GM19240 (cell line): ENCODE measurements around the gene MPIG6B.
"Not testable (repeated sequence)": the region's sequence is repeated elsewhere in the genome, so short reads cannot be mapped to it uniquely, and the experiment has no call there.

Source experiments
- DNase-seq: peaks from one replicate; pipeline ENCODE4 v3.0.0; 2011; ENCODE audit warnings: low spot score; ENCODE audit not compliant: insufficient read length

MPIG6B gene

GRCh38 chr6:31700740-31701401 is 22.3 kb upstream of the MPIG6B start:
- no peak for DNase-seq

GRCh38 chr6:31701666-31702404 is 21.3 kb upstream of the MPIG6B start:
- DNase-seq, result no peak

GRCh38 chr6:31702405-31702818 is 20.8 kb upstream of the MPIG6B start:
- no peak for DNase-seq

GRCh38 chr6:31702819-31703716 is 20.1 kb upstream of the MPIG6B start, which contains the start of gene ABHD16A:
Gene ABHD16A, minus strand, starts transcription at chr6:31703324. Its CDS starts 43 bp downstream, at chr6:31703281.
- DNase-seq, result peak; percentile 99

GRCh38 chr6:31705931-31706330 is 17.2 kb upstream of the MPIG6B start:
- no peak for DNase-seq

- DNase-seq, result no peak
Observed at GRCh38 chr6:31706599-31706998, 16.6 kb upstream of the MPIG6B start, which contains the start of gene LY6G6F. Gene LY6G6F, plus strand, starts transcription at chr6:31706866. Its CDS starts 41 bp downstream, at chr6:31706907.

GRCh38 chr6:31707701-31708100 is 15.5 kb upstream of the MPIG6B start:
- DNase-seq, result no peak

- DNase-seq, result no peak
Observed at GRCh38 chr6:31708224-31708623, 14.9 kb upstream of the MPIG6B start.

- not testable (repeated sequence) for DNase-seq
Observed at GRCh38 chr6:31709157-31709556, 14.0 kb upstream of the MPIG6B start.

- no peak for DNase-seq
Observed at GRCh38 chr6:31710523-31711219, 12.5 kb upstream of the MPIG6B start.

- DNase-seq, result no peak
Observed at GRCh38 chr6:31711233-31711632, 11.9 kb upstream of the MPIG6B start.

GRCh38 chr6:31712296-31712695 is 10.9 kb upstream of the MPIG6B start:
- DNase-seq, result no peak

GRCh38 chr6:31713465-31713864 is 9.7 kb upstream of the MPIG6B start:
- DNase-seq, result no peak

GRCh38 chr6:31713991-31714684 is 9.0 kb upstream of the MPIG6B start:
- DNase-seq, result no peak

- no peak for DNase-seq
Observed at GRCh38 chr6:31715022-31715958, 7.9 kb upstream of the MPIG6B start, which contains the start of gene LY6G6D. Gene LY6G6D, plus strand, starts transcription at chr6:31715348. Its CDS starts 8 bp downstream, at chr6:31715356.

GRCh38 chr6:31717499-31718222 is 5.5 kb upstream of the MPIG6B start:
- DNase-seq, result no peak

- DNase-seq, result no peak
Observed at GRCh38 chr6:31718265-31718664, 4.9 kb upstream of the MPIG6B start.

GRCh38 chr6:31719001-31719400 is 4.2 kb upstream of the MPIG6B start:
- no peak for DNase-seq
